HEK293 (cell line): ENCODE results near the gene OR5L2.

Experiments used
- CTCF ChIA-PET: fragments of 350-600 bp; formaldehyde crosslinking; extraction: SDS; loops from one replicate; lab custom pipeline; 2021; ENCODE audit warnings: antibody characterized with exemption; lab: Yijun Ruan, JAX
- POLR2A ChIA-PET: fragments of 300-600 bp; formaldehyde crosslinking; extraction: SDS; loops from one replicate; lab custom pipeline; 2020; ENCODE audit warnings: antibody characterized with exemption, inconsistent platforms; lab: Yijun Ruan, JAX
- H3K27ac ChIP-seq: fragments of 200-500 bp; sonication (Bioruptor generic); 2 replicates; pipeline ENCODE4 v1.5.1; 2014; ENCODE audit warnings: low read depth, low read length, control low read depth, inconsistent platforms; ENCODE audit errors: extremely low read depth
- H3K36me3 ChIP-seq, 2 experiments: fragments of 200-500 bp in 1 of 2; sonication (Bioruptor generic) in 1 of 2; 1 replicate in 1 of 2; 2 replicates in 1 of 2; pipeline ENCODE4 v1.5.1; 2014 to 2017; ENCODE audit warnings: inconsistent platforms in 2 of 2, low read length in 2 of 2; ENCODE audit not compliant: control insufficient read depth in 2 of 2, insufficient read depth in 1 of 2
- H3K4me1 ChIP-seq: fragments of 200-500 bp; sonication (Bioruptor generic); 2 replicates; pipeline ENCODE4 v1.5.1; 2014; ENCODE audit warnings: mild to moderate bottlenecking, low read length, inconsistent platforms; ENCODE audit not compliant: control insufficient read depth, insufficient read depth
- H3K4me3 ChIP-seq: 2 replicates; pipeline ENCODE4 v1.5.1; 2011; ENCODE audit warnings: low read depth, mild to moderate bottlenecking, control low read depth, low read length, moderate library complexity
- H3K9me3 ChIP-seq: fragments of 200-500 bp; sonication (Bioruptor generic); 2 replicates; pipeline ENCODE4 v1.5.1; 2014; ENCODE audit warnings: low read depth, low read length, inconsistent platforms; ENCODE audit not compliant: control insufficient read depth, insufficient read depth
- BCL11A ChIP-seq: fragments of 450-650 bp; formaldehyde crosslinking; IDR thresholded peaks from 2 replicates; pipeline ENCODE4 v1.5.1; 2016; ENCODE audit warnings: low read depth, missing biosample characterization, missing genetic modification characterization
- GLI2 ChIP-seq: fragments of 450-650 bp; formaldehyde crosslinking; IDR thresholded peaks from 2 replicates; pipeline ENCODE4; 2017; ENCODE audit warnings: missing biosample characterization, missing genetic modification characterization, low read depth, borderline replicate concordance
- KLF1 ChIP-seq: fragments of 450-650 bp; formaldehyde crosslinking; IDR thresholded peaks from 2 replicates; pipeline ENCODE4 v1.5.1; 2016; ENCODE audit warnings: missing biosample characterization, missing genetic modification characterization
- KLF9 ChIP-seq: fragments of 450-650 bp; formaldehyde crosslinking; IDR thresholded peaks from 2 replicates; pipeline ENCODE4 v1.5.1; 2016; ENCODE audit warnings: missing biosample characterization, missing genetic modification characterization, low read depth
- PRDM10 ChIP-seq: fragments of 450-650 bp; formaldehyde crosslinking; IDR thresholded peaks from 2 replicates; pipeline ENCODE4 v1.5.1; 2016; ENCODE audit warnings: missing biosample characterization, missing genetic modification characterization
- SALL2 ChIP-seq: fragments of 450-650 bp; formaldehyde crosslinking; IDR thresholded peaks from 2 replicates; pipeline ENCODE4 v1.5.0; 2017; ENCODE audit warnings: missing biosample characterization, mild to moderate bottlenecking, missing genetic modification characterization, borderline replicate concordance
- ZNF121 ChIP-seq: fragments of 450-650 bp; formaldehyde crosslinking; IDR thresholded peaks from 2 replicates; pipeline ENCODE4 v1.5.1; 2016; ENCODE audit warnings: missing biosample characterization, missing genetic modification characterization
- ZNF394 ChIP-seq: fragments of 450-650 bp; formaldehyde crosslinking; IDR thresholded peaks from 2 replicates; pipeline ENCODE4 v1.5.1; 2016; ENCODE audit warnings: missing biosample characterization, missing genetic modification characterization, mild to moderate bottlenecking, moderate library complexity, borderline replicate concordance
- ZNF473 ChIP-seq: fragments of 450-650 bp; formaldehyde crosslinking; IDR thresholded peaks from 2 replicates; pipeline ENCODE4 v1.5.1; 2017; ENCODE audit warnings: missing biosample characterization, missing genetic modification characterization
- ZNF513 ChIP-seq: fragments of 450-650 bp; IDR thresholded peaks from 2 replicates; pipeline ENCODE4 v1.5.1; 2018; ENCODE audit warnings: missing biosample characterization, missing genetic modification characterization
- ZNF626 ChIP-seq: fragments of 450-650 bp; sonication (Bioruptor Pico); formaldehyde crosslinking; IDR thresholded peaks from 2 replicates; pipeline ENCODE4 v1.5.1; 2018; ENCODE audit warnings: missing biosample characterization, missing genetic modification characterization, inconsistent platforms
- ZNF654 ChIP-seq: fragments of 450-650 bp; formaldehyde crosslinking; IDR thresholded peaks from 2 replicates; pipeline ENCODE4 v1.5.1; 2016; ENCODE audit warnings: low read depth, missing biosample characterization, missing genetic modification characterization
- ZSCAN30 ChIP-seq: fragments of 450-650 bp; IDR thresholded peaks from 2 replicates; pipeline ENCODE4 v1.5.1; 2018; ENCODE audit warnings: missing biosample characterization, mild to moderate bottlenecking, missing genetic modification characterization, moderate library complexity
- TF ChIP-seq, protein P1 (sequence below): fragments of 450-650 bp; formaldehyde crosslinking; IDR thresholded peaks from 2 replicates; pipeline ENCODE4 v1.5.1; 2016; ENCODE audit warnings: missing biosample characterization, missing genetic modification characterization
- TF ChIP-seq, protein P2 (sequence below): fragments of 450-650 bp; formaldehyde crosslinking; IDR thresholded peaks from 2 replicates; pipeline ENCODE4 v1.5.1; 2016; ENCODE audit warnings: missing biosample characterization, missing genetic modification characterization
- TF ChIP-seq, protein P3 (sequence below): IDR thresholded peaks from 2 replicates; pipeline ENCODE4 v1.6.1; 2011; ENCODE audit warnings: mild to moderate bottlenecking, low read depth, low read length, borderline replicate concordance
- TF ChIP-seq, protein P4 (sequence below): fragments of 450-650 bp; formaldehyde crosslinking; IDR thresholded peaks from 2 replicates; pipeline ENCODE4 v1.5.1; 2016; ENCODE audit warnings: missing biosample characterization, missing genetic modification characterization, borderline replicate concordance

Gene OR5L2

DNA sequence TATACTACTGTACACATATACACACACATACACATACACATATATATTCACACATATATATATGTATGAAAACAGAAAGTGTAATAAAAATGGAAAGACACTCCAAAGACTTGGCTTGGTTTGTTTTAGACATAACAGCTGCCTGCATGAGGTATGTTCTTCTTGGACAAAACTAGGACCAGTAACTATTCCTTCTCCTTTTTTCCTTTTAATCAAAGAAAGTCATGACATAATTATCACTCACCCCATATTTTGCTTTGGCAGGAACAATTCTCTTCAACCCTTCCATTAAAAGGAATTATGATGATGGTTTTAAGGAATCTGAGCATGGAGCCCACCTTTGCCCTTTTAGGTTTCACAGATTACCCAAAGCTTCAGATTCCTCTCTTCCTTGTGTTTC is 31.8 kb upstream of the OR5L2 start, which contains the start of gene OR5D14:
Gene OR5D14 (plus strand): TSS at position 301 of the 400 bp plus-strand sequence. CDS start 0 bp downstream, at position 301.
- Histone ChIP-seq H3K4me3 (no peak within 1 kb of the TSS), H3K9me3 (no peaks in the 10 kb centered on the region), H3K36me3 (no peaks in the 10 kb centered on the region), H3K27ac (no peak within 1 kb of the TSS), H3K4me1 (no peaks in the 10 kb centered on the region)
- POLR2A ChIA-PET, result no interaction called here
- no peak for TF ChIP-seq SALL2 (tag by site-specific recombination)
- TF ChIP-seq ZNF513 (tag by site-specific recombination), result no peak
- TF ChIP-seq, protein P1, sequence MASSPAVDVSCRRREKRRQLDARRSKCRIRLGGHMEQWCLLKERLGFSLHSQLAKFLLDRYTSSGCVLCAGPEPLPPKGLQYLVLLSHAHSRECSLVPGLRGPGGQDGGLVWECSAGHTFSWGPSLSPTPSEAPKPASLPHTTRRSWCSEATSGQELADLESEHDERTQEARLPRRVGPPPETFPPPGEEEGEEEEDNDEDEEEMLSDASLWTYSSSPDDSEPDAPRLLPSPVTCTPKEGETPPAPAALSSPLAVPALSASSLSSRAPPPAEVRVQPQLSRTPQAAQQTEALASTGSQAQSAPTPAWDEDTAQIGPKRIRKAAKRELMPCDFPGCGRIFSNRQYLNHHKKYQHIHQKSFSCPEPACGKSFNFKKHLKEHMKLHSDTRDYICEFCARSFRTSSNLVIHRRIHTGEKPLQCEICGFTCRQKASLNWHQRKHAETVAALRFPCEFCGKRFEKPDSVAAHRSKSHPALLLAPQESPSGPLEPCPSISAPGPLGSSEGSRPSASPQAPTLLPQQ (tag by site-specific recombination), result no peak
- no peak for TF ChIP-seq GLI2 (tag by site-specific recombination)
- TF ChIP-seq ZNF626, result no peak
- no peak for TF ChIP-seq ZNF394
- TF ChIP-seq, protein P2, sequence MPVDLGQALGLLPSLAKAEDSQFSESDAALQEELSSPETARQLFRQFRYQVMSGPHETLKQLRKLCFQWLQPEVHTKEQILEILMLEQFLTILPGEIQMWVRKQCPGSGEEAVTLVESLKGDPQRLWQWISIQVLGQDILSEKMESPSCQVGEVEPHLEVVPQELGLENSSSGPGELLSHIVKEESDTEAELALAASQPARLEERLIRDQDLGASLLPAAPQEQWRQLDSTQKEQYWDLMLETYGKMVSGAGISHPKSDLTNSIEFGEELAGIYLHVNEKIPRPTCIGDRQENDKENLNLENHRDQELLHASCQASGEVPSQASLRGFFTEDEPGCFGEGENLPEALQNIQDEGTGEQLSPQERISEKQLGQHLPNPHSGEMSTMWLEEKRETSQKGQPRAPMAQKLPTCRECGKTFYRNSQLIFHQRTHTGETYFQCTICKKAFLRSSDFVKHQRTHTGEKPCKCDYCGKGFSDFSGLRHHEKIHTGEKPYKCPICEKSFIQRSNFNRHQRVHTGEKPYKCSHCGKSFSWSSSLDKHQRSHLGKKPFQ (tag by site-specific recombination), result no peak
- no peak for TF ChIP-seq ZNF473 (tag by site-specific recombination)
- TF ChIP-seq ZSCAN30, result no peak
- TF ChIP-seq, protein P3, sequence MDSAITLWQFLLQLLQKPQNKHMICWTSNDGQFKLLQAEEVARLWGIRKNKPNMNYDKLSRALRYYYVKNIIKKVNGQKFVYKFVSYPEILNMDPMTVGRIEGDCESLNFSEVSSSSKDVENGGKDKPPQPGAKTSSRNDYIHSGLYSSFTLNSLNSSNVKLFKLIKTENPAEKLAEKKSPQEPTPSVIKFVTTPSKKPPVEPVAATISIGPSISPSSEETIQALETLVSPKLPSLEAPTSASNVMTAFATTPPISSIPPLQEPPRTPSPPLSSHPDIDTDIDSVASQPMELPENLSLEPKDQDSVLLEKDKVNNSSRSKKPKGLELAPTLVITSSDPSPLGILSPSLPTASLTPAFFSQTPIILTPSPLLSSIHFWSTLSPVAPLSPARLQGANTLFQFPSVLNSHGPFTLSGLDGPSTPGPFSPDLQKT, result no peak
- TF ChIP-seq KLF9 (tag by site-specific recombination), result no peak
- TF ChIP-seq, protein P4, sequence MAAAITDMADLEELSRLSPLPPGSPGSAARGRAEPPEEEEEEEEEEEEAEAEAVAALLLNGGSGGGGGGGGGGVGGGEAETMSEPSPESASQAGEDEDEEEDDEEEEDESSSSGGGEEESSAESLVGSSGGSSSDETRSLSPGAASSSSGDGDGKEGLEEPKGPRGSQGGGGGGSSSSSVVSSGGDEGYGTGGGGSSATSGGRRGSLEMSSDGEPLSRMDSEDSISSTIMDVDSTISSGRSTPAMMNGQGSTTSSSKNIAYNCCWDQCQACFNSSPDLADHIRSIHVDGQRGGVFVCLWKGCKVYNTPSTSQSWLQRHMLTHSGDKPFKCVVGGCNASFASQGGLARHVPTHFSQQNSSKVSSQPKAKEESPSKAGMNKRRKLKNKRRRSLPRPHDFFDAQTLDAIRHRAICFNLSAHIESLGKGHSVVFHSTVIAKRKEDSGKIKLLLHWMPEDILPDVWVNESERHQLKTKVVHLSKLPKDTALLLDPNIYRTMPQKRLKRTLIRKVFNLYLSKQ, result no peak
- no peak for TF ChIP-seq ZNF654 (tag by site-specific recombination)
- no peak for TF ChIP-seq PRDM10 (tag by site-specific recombination)
- TF ChIP-seq BCL11A, result no peak
- no peak for TF ChIP-seq ZNF121
- no peak for TF ChIP-seq KLF1 (tag by site-specific recombination)
- CTCF ChIA-PET, result interaction anchor here (0.7 kb wide), 1 partner anchor 961 kb away, joined by 5 read pairs; no protein-coding TSS in a partner anchor
